Retinal pigment epithelial cell (primary cell): ENCODE results near the gene TNS3.
A peak's percentile ranks its signal among the peaks of the same experiment; 100 is the strongest.

Experiments used
- DNase-seq: peaks from one replicate; pipeline ENCODE4 v3.0.0-alpha.2; 2010; ENCODE audit warnings: low read depth
- H3K4me3 ChIP-seq: 2 replicates; pipeline ENCODE4 v1.5.1; 2011; ENCODE audit warnings: mild to moderate bottlenecking, low read length, control low read depth, moderate library complexity
- TF ChIP-seq, protein P1 (sequence below): conservative IDR thresholded peaks from 2 replicates; pipeline ENCODE4 v1.5.1; 2011; ENCODE audit warnings: low read depth, low read length, control low read depth, inconsistent platforms

Gene TNS3

DNA sequence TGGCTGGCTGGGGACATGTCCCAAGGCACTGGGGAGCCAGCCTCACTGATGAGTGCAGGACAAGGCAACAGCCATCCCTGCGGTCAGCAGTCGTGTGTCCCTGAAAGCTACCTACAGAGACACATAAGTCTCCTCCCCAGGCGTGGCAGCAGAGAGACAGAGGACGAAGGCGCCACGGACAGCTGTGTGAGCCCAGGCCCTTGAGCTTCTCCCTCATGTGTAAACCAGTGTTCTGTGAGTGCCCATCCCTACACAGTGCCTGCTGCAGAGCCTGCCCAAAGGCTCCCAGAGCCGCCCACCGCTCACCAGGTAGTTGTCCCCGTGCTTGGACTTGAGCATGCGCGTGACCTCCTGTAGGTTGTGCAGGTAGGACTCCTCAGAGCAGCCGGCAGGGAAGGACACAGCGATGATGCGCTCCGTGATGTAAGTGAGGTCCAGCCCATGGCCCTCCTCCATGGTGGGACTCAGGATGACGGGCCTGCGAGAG lies 142.7 kb downstream of the TNS3 start:
- DNase-seq = no peak
- TF ChIP-seq, protein P1, sequence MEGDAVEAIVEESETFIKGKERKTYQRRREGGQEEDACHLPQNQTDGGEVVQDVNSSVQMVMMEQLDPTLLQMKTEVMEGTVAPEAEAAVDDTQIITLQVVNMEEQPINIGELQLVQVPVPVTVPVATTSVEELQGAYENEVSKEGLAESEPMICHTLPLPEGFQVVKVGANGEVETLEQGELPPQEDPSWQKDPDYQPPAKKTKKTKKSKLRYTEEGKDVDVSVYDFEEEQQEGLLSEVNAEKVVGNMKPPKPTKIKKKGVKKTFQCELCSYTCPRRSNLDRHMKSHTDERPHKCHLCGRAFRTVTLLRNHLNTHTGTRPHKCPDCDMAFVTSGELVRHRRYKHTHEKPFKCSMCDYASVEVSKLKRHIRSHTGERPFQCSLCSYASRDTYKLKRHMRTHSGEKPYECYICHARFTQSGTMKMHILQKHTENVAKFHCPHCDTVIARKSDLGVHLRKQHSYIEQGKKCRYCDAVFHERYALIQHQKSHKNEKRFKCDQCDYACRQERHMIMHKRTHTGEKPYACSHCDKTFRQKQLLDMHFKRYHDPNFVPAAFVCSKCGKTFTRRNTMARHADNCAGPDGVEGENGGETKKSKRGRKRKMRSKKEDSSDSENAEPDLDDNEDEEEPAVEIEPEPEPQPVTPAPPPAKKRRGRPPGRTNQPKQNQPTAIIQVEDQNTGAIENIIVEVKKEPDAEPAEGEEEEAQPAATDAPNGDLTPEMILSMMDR = no peak
- no peak overlapping the region for H3K4me3 ChIP-seq

DNA sequence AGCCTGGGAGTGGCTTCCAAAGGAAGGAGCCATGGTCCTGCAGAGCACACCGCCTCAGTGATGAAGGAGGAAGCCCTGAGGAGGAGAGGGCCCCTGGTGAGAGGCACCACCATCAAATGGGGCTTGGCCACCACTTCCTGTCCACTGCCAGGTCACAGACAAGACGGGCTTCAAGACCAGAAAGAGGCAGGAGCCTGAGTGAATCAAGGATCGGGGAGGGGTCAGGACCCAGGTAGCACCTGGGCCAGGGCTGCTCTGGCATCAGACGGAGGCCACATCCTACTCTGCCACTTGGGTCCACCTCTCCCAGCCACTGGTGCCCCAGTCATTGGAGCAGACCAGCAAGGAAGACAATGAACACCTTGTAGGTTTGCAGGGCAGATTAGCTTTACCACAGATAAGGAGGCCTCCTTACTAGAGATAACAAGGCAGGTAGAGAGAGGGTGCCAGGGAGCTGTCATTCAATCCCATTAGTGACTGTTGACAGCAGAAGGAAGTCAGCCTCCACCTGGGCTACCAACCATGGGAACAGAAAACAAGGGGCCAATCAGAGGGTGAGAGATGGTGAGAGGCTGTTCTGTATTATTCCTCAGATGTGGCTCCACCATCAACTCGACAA lies 143.4 kb downstream of the TNS3 start:
- DNase-seq = no peak
- H3K4me3 ChIP-seq = no peak overlapping the region
- TF ChIP-seq, protein P1 = no peak

DNA sequence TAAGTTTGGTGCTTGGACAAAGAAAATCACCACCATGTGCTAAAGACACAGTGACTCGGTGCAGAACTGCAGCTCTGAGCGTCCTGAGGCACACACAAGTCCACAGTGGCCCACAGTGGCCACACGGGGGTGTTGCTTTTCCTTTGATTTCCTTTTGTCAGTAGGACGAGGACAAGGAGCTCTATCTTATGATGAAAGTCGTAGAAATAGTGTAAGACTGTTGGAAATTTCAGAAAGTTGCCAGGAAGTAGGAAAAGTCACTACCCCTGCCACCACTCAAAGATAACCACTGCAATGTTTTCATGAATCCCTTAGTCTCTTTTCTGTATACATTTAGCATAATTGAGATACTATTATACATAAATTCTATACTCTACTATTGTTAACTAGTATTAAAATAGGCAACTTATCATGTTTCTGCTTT lies 146.0 kb downstream of the TNS3 start:
- H3K4me3 ChIP-seq = no peak overlapping the region
- TF ChIP-seq, protein P1 = peak; percentile 73
- DNase-seq = no peak

DNA sequence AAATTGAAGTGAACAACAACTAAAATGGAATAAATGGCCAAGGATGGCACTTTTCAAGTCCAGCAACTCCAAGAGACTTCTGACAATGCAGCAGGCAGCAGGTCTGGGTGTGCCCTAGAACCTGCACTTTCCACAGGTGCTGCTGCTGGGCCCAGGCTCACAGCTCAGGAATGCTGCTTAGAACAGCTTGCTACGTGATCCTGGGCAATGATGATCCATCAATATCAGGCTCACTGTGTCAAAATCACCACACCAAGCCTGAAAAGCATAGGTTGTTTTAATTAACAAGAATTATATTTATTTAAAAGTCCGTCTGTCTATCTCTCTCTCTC lies 148.4 kb downstream of the TNS3 start:
- TF ChIP-seq, protein P1 = no peak
- no peak for DNase-seq
- no peak overlapping the region for H3K4me3 ChIP-seq

DNA sequence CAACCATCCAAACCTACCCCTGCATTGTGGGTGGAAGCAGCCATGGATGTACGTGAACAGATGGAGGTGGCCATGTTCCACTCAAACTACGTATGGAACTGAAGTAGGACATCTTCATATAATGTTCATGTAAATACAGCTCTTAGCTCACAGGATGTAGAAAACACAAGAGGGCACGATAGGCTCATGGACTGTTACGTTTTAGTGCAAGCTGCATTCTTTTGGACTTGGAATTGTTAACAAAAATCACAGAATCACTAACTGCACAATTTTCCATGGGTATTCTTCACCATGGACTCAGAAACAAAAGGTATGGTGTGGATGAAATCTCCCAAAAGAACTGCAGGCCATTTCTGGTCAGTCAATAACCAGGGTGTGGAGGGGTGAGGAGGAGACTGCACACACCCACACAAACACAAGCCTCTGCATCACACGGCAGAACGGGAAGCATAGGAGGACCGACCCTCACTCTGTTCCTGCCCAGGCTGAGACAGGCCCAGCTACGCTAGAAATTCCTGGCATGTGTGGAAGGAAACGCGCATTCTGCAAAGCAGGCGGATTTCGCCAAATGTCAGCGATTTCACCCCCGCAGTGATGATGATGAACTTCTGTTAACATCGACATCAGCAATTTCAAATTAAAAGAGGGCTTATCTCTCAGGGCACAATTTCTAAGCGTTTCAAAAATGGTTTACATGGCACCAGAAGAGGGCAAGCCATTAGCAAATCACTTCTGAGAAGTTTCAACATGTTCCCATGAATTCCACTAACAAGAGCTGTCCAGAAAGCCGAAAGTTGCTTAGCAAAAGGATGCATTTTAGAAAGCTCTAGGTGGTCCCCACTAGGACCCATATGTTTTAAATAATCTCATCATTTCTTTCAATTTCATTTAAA lies 149.0 kb downstream of the TNS3 start:
- DNase-seq = no peak
- TF ChIP-seq, protein P1 = no peak
- no peak overlapping the region for H3K4me3 ChIP-seq

DNA sequence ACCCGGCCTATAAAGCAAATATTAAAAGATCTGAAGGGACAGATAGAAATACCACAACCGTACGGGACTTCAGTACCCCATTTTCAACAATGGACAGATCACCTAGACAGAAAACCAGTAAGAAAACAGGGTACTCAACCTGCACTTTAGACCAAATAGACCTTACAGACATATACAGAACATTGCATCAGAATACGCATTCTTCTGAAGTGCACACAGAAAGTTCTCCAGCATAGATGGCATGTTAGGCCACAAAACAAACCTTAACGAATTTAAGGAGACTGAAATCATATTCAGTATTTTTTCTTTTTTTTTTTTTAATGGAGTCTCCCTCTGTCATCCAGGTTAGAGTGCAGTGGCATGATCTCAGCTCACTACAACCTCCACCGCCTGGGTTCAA lies 151.5 kb downstream of the TNS3 start:
- TF ChIP-seq, protein P1 = no peak
- DNase-seq = no peak
- no peak overlapping the region for H3K4me3 ChIP-seq
